Activated naive CD4-positive, alpha-beta T cell treated with anti-CD3 and anti-CD28 coated beads, Interleukin-2, amount 50 U/mL, for 24 hours (primary cell): Measurements from ENCODE around the gene AXIN1.

Experiments used
- H3K27ac Mint-ChIP-seq: one replicate; pipeline ENCODE4 v1.8.0; 2021; ENCODE audit warnings: mild to moderate bottlenecking, mixed read lengths
- H3K27me3 Mint-ChIP-seq: one replicate; pipeline ENCODE4 v1.8.0; 2021; ENCODE audit warnings: mixed read lengths
- H3K36me3 Mint-ChIP-seq: one replicate; pipeline ENCODE4 v1.8.0; 2021; ENCODE audit warnings: mixed read lengths
- H3K4me1 Mint-ChIP-seq: one replicate; pipeline ENCODE4 v1.8.0; 2021; ENCODE audit warnings: mixed read lengths
- H3K4me3 Mint-ChIP-seq: one replicate; pipeline ENCODE4 v1.8.0; 2021; ENCODE audit warnings: mild to moderate bottlenecking, mixed read lengths
- H3K9me3 Mint-ChIP-seq: one replicate; pipeline ENCODE4 v1.8.0; 2021; ENCODE audit warnings: mixed read lengths

The AXIN1 gene

DNA sequence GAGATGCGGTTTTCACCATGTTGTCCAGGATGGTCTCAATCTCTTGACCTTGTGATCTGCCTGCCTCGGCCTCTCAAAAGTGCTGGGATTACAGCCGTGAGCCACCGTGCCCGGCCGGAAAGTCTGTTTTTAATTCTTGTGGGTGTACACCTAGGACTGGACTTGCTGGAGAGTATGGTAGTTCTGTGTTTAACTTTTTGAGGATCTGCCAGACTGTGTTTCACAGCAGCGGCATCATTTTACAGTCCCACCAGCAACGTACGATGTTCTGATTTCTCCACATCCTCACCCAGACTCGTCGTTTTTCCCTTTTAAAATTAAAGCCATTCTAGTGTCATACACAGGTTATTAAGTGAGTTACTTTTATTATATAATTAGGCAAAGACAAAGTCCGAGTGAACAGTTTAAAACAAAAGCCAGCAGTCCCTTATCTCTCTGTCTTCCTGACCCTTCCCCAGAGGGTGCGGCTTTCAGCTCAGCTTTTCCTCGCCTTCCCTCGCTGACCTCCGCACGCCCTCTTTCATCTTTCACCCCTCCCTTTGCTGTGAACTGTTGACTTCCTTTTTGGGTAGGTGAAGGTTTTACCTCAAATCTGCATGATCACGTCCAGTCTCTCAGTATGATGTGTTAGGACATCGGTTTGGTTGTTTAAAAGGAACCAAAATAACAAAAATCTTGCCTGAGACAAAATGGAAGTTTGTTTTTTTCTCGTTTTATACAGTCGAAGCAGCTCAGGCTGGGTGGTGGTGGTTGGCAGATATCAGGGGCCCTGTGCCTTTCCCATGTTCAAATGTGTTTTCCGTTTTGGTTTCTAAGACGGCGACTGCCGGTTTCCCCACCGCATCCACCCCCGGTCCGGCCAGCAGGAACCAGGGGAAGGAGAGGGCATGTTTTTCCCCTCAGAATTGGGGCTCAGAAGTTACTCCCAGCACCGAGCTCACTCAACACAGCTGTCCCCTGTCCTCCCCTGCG is 99.9 kb downstream of the AXIN1 start:
- Mint-ChIP-seq H3K4me1 (peaks cover 26% of the 10 kb centered on the region), H3K27ac (peak overlapping the region; percentile 94), H3K36me3 (peaks cover 12% of the 10 kb centered on the region), H3K9me3 (no peaks in the 10 kb centered on the region), H3K4me3 (peak overlapping the region; percentile 81), H3K27me3 (no peaks in the 10 kb centered on the region)

- H3K4me1 Mint-ChIP-seq: peaks cover 20% of the 10 kb centered on the region
- H3K27me3 Mint-ChIP-seq: no peaks in the 10 kb centered on the region
- H3K9me3 Mint-ChIP-seq: no peaks in the 10 kb centered on the region
- no peak overlapping the region for H3K4me3 Mint-ChIP-seq
- H3K36me3 Mint-ChIP-seq: peaks cover 4% of the 10 kb centered on the region
- no peak overlapping the region for H3K27ac Mint-ChIP-seq
Observed at GRCh38 chr16:249431-249830, 103.1 kb downstream of the AXIN1 start.

- no peak overlapping the region for H3K4me3 Mint-ChIP-seq
- H3K27ac Mint-ChIP-seq: no peak overlapping the region
- H3K4me1 Mint-ChIP-seq: peaks cover 5% of the 10 kb centered on the region
- H3K36me3 Mint-ChIP-seq: peaks cover 4% of the 10 kb centered on the region
- no peaks in the 10 kb centered on the region for H3K27me3 Mint-ChIP-seq
- H3K9me3 Mint-ChIP-seq: no peaks in the 10 kb centered on the region
Observed at GRCh38 chr16:247027-247426, 105.5 kb downstream of the AXIN1 start.

GRCh38 chr16:245105-245504 is 107.4 kb downstream of the AXIN1 start:
- H3K27ac Mint-ChIP-seq: no peak overlapping the region
- no peaks in the 10 kb centered on the region for H3K9me3 Mint-ChIP-seq
- H3K27me3 Mint-ChIP-seq: no peaks in the 10 kb centered on the region

DNA sequence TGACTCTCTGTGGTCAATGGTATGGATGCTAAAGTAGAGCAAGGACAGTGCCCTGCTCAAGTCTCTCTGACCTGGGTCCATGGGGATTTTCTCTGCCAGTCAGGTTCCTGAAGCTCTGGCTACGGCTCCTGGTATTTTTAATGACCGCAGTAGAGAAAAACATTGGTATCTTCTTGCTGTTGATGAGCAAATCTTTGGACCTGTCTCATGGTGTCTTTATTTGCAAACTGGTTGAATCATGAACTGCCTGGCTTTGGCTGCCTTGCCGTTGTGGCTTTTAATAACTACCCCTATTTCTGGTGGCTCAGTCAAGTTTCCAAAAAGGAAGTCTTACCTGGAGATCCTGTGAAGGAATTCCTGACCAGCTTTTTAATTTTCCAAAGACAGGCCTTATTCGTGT is 109.2 kb downstream of the AXIN1 start:
- Mint-ChIP-seq H3K4me3 (no peak overlapping the region), H3K36me3 (no peaks in the 10 kb centered on the region), H3K4me1 (peaks cover 19% of the 10 kb centered on the region), H3K9me3 (no peaks in the 10 kb centered on the region), H3K27ac (no peak overlapping the region), H3K27me3 (no peaks in the 10 kb centered on the region)

More at GRCh38 chr16:245105-245504, 107.4 kb downstream of the AXIN1 start:
- Mint-ChIP-seq H3K4me3 (no peak overlapping the region), H3K4me1 (peaks cover 13% of the 10 kb centered on the region), H3K36me3 (no peaks in the 10 kb centered on the region)

DNA sequence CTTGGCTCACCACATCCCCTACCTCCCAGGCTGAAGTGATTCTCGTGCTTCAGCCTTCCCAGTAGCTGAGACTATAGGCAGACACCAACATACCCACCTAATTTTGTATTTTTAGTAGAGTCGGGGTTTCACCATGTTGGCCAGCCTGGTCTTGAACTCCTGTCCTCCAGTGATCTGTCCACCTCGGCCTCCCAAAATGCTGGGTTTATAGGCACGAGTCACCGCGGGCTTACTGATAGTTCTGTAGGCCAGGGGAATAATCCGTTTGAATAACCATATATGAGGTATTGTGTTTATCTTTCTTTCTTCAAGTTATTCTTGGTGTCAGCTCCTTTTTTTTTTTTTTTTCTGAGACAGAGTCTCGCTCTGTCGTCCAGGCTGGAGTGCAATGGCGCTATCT is 110.2 kb downstream of the AXIN1 start:
- no peaks in the 10 kb centered on the region for H3K36me3 Mint-ChIP-seq
- peaks cover 21% of the 10 kb centered on the region for H3K4me1 Mint-ChIP-seq
- no peak overlapping the region for H3K27ac Mint-ChIP-seq
- H3K9me3 Mint-ChIP-seq: no peaks in the 10 kb centered on the region
- no peak overlapping the region for H3K4me3 Mint-ChIP-seq
- no peaks in the 10 kb centered on the region for H3K27me3 Mint-ChIP-seq

DNA sequence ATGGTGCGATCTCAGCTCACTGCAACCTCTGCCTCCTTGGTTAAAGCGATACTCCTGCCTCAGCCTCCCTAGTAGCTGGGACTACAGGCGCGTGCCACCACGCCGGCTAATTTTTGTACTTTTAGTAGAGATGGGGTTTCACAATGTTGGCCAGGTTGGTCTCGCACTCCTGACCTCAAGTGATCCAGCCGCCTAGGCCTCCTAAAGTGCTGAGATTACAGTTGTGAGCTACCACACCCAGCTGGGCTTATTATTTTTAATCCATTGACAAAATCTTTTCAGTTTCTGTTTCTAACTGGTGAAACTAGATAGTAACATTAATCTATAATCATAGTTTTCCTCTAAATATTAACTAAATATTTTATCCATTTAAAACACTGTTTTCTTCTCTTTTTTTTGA is 112.0 kb downstream of the AXIN1 start:
- Mint-ChIP-seq H3K27me3 (no peaks in the 10 kb centered on the region), H3K9me3 (no peaks in the 10 kb centered on the region), H3K4me1 (peaks cover 26% of the 10 kb centered on the region), H3K4me3 (no peak overlapping the region), H3K36me3 (peaks cover 2% of the 10 kb centered on the region), H3K27ac (no peak overlapping the region)

DNA sequence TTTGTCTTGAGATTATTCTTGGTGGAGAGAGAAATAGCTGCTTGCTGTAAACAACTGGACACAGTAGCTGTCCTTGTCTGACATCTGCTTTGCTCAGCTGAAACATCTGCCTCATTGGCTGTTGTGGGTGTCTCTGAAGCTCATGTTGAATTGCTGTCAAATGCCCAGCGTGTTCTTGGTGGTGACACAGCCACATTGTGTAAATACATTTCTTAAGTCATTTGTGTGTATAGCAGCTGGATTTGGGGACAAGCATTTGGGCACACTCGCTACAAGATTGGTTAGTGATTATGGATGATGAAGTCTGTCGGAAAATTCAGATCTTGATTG is 112.6 kb downstream of the AXIN1 start:
- Mint-ChIP-seq H3K4me1 (peaks cover 32% of the 10 kb centered on the region), H3K27ac (no peak overlapping the region)

More for the DNA sequence above, 112.6 kb downstream of the AXIN1 start:
- Mint-ChIP-seq H3K36me3 (peaks cover 2% of the 10 kb centered on the region), H3K27me3 (no peaks in the 10 kb centered on the region), H3K9me3 (no peaks in the 10 kb centered on the region), H3K4me3 (no peak overlapping the region)
